Fibroblast of lung (primary cell): ENCODE data around the gene DUS1L.

Source experiments
- CTCF ChIP-seq, 2 donors: IDR thresholded peaks in 1 of 2; conservative IDR thresholded peaks in 1 of 2; 1 replicate in 1 of 2; 2 replicates in 1 of 2; pipeline ENCODE4 v1.5.1; 2011 to 2012; ENCODE audit warnings: low read length in 2 of 2, control low read depth in 1 of 2, inconsistent platforms in 1 of 2, low read depth in 1 of 2, mild to moderate bottlenecking in 1 of 2
- EZH2 ChIP-seq: IDR thresholded peaks from 2 replicates; pipeline ENCODE4 v1.5.1; 2012; ENCODE audit warnings: low read length, control low read depth, mild to moderate bottlenecking; ENCODE audit errors: missing control alignments

- TF ChIP-seq CTCF (conservative IDR thresholded peaks at IDR 0.05 in 1 of 2, IDR thresholded peaks at IDR 0.05 in 1 of 2; ENCODE audit: low read depth in 1 of 2, low read length in 2 of 2): no peak
- no peak for TF ChIP-seq EZH2
These were observed 56.2 kb downstream of the DUS1L start for GRCh38 chr17:82009413-82009812.
